ENCODE results near the gene PTBP3. TPM values are rescaled to one million over a fixed set of nuclear protein-coding genes. Genes with fewer than 3 reads are reported as not detected.
A peak's percentile ranks its signal among the peaks of the same experiment; 100 is the strongest.

PTBP3 gene
- total and polyA plus RNA-seq, 2 of the 13 experiments (the other 11 are each of a cell fraction or from before 2014, with no cell fraction given), result 52.8 to 61.1 TPM

- TF ChIP-seq ZNF577 (CRISPR knock-in tag; IDR thresholded peaks at IDR 0.05; ENCODE audit: borderline replicate concordance, low read depth), result no peak
- TF ChIP-seq HNF4A (CRISPR knock-in tag; IDR thresholded peaks at IDR 0.05), result no peak
- no peak; the same call in 1 of the 2 replicates for TF ChIP-seq PPARG (CRISPR knock-in tag; conservative IDR thresholded peaks at IDR 0.05)
- 0 out of 2 replicates have a peak, but pooled peaks have one; percentile 51 for TF ChIP-seq RELA (CRISPR knock-in tag; IDR thresholded peaks at IDR 0.05)
- TF ChIP-seq RFXANK (CRISPR knock-in tag; IDR thresholded peaks at IDR 0.05), result no peak
- TF ChIP-seq ATF2 (CRISPR knock-in tag; IDR thresholded peaks at IDR 0.05), result no peak
- no peak for TF ChIP-seq TFE3 (CRISPR knock-in tag; IDR thresholded peaks at IDR 0.05)
- TF ChIP-seq TRIM22 (IDR thresholded peaks at IDR 0.05), result no peak
- TF ChIP-seq, protein P1, sequence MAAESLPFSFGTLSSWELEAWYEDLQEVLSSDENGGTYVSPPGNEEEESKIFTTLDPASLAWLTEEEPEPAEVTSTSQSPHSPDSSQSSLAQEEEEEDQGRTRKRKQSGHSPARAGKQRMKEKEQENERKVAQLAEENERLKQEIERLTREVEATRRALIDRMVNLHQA (CRISPR knock-in tag; IDR thresholded peaks at IDR 0.05), result no peak
- peak; percentile 59; the same call in 1 of the 2 replicates for TF ChIP-seq ZNF556 (CRISPR knock-in tag; IDR thresholded peaks at IDR 0.05; ENCODE audit: borderline replicate concordance)
- TF ChIP-seq, protein P2, sequence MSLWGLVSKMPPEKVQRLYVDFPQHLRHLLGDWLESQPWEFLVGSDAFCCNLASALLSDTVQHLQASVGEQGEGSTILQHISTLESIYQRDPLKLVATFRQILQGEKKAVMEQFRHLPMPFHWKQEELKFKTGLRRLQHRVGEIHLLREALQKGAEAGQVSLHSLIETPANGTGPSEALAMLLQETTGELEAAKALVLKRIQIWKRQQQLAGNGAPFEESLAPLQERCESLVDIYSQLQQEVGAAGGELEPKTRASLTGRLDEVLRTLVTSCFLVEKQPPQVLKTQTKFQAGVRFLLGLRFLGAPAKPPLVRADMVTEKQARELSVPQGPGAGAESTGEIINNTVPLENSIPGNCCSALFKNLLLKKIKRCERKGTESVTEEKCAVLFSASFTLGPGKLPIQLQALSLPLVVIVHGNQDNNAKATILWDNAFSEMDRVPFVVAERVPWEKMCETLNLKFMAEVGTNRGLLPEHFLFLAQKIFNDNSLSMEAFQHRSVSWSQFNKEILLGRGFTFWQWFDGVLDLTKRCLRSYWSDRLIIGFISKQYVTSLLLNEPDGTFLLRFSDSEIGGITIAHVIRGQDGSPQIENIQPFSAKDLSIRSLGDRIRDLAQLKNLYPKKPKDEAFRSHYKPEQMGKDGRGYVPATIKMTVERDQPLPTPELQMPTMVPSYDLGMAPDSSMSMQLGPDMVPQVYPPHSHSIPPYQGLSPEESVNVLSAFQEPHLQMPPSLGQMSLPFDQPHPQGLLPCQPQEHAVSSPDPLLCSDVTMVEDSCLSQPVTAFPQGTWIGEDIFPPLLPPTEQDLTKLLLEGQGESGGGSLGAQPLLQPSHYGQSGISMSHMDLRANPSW (CRISPR knock-in tag; IDR thresholded peaks at IDR 0.05; ENCODE audit: borderline replicate concordance), result no peak
- no peak for TF ChIP-seq ZNF264 (CRISPR knock-in tag; IDR thresholded peaks at IDR 0.05)
- no peak for TF ChIP-seq ZC3H13 (CRISPR knock-in tag; IDR thresholded peaks at IDR 0.05)
- TF ChIP-seq GZF1 (CRISPR knock-in tag; IDR thresholded peaks at IDR 0.05), result no peak
- 0 out of 2 replicates have a peak, but pooled peaks have one; percentile 79 for TF ChIP-seq REPIN1 (CRISPR knock-in tag; IDR thresholded peaks at IDR 0.05; ENCODE audit: borderline replicate concordance, low read depth)
- TF ChIP-seq ZFP62 (CRISPR knock-in tag; IDR thresholded peaks at IDR 0.05), result no peak
- TF ChIP-seq ZNF33B (CRISPR knock-in tag; IDR thresholded peaks at IDR 0.05), result peak; percentile 60; the same call in 1 of the 2 replicates
- no peak for TF ChIP-seq CHCHD3 (CRISPR knock-in tag; IDR thresholded peaks at IDR 0.05)
- TF ChIP-seq IKZF1 (IDR thresholded peaks at IDR 0.05), result no peak
- TF ChIP-seq PAX8 (CRISPR knock-in tag; IDR thresholded peaks at IDR 0.05; ENCODE audit: borderline replicate concordance), result 0 out of 2 replicates have a peak, but pooled peaks have one; percentile 43
- TF ChIP-seq SMAD1 (CRISPR knock-in tag; IDR thresholded peaks at IDR 0.05; ENCODE audit: borderline replicate concordance, low read depth), result no peak
- TF ChIP-seq ZNF879 (CRISPR knock-in tag; IDR thresholded peaks at IDR 0.05), result no peak; the same call in 1 of the 2 replicates
- peak; percentile 71; the same call in 1 of the 2 replicates for TF ChIP-seq KMT2B (CRISPR knock-in tag; IDR thresholded peaks at IDR 0.05)
Measured at GRCh38 chr9:112379177-112380101, 46.0 kb upstream of the PTBP3 start (continued).
